ENCODE results near the gene SELENOS.

DNA sequence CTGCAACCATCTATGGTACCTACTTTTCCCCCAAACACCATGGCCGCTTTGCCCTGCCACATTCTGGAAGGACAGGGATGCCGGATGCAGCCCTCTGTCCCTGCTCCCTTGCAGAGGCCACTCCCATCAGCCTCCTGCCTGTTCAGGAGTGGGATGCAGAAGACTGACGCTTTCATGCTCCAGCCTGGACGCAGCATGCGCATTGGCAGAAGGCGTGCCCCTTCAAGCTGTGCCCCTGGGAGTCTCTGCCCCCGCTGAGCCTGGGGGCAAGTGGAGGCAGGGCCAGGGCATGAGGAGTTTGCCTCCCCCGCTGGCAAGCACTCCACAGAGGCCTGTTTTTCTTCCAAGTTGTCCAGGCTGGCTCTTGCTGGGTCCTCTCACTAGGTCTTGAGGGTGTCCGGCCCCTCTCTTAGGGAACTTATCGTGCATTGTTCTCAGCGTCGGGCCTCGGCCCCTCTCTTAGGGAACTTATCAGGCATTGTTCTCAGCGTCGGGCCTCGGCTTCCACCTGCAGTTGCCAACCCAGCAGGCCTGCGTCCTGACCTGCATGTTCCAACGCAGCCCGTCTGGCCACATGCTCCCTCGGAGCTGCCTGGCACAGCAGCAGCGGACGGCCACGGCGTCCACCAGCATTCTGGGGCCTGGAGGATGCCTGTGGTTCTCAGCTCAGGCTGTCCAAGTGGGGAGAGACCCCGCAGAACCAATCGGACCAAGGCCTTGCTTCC, 32.3 kb upstream of the SELENOS start:
- TF ChIP-seq EZH2 (IDR thresholded peaks at IDR 0.05; ENCODE audit: borderline replicate concordance, low read depth, low read length, severe bottlenecking) (no peak), CTCF (IDR thresholded peaks at IDR 0.05; ENCODE audit: extremely low read depth in 1 of 2, insufficient read depth in 1 of 2, low read depth in 1 of 2, low read length in 2 of 2) (no peak), GATA2 (IDR thresholded peaks at IDR 0.05; ENCODE audit: insufficient read depth, insufficient read length, low read depth, low read length) (no peak), POLR2A (IDR thresholded peaks at IDR 0.05; ENCODE audit: low read depth, low read length) (no peak), POLR2AphosphoS5 (IDR thresholded peaks at IDR 0.05; ENCODE audit: insufficient read depth, low read depth, low read length) (no peak), FOS (IDR thresholded peaks at IDR 0.05; ENCODE audit: borderline replicate concordance, insufficient read depth, low read length) (no peak), MYC (IDR thresholded peaks at IDR 0.05; ENCODE audit: low read depth, low read length) (no peak), JUN (IDR thresholded peaks at IDR 0.05; ENCODE audit: borderline replicate concordance, insufficient read depth, insufficient read length, low read depth) (no peak)
